A673 (cell line): ENCODE results near the gene SCYL3.

Experiments
- EZH2 ChIP-seq: fragments of 200-600 bp; sonication (generic); IDR thresholded peaks from 2 replicates; pipeline ENCODE4 v1.6.1; 2017; ENCODE audit warnings: borderline replicate concordance, low read depth, mild to moderate bottlenecking, mixed read lengths, antibody characterized with exemption, low read length; ENCODE audit not compliant: poor library complexity, severe bottlenecking
- TF ChIP-seq, protein P1 (sequence below): fragments of 300-800, 200-600 bp; sonication (generic); conservative IDR thresholded peaks from 2 replicates; pipeline ENCODE4 v1.5.1; 2017; ENCODE audit warnings: low read depth, mild to moderate bottlenecking, antibody characterized with exemption, low read length, moderate library complexity, mixed read lengths

DNA sequence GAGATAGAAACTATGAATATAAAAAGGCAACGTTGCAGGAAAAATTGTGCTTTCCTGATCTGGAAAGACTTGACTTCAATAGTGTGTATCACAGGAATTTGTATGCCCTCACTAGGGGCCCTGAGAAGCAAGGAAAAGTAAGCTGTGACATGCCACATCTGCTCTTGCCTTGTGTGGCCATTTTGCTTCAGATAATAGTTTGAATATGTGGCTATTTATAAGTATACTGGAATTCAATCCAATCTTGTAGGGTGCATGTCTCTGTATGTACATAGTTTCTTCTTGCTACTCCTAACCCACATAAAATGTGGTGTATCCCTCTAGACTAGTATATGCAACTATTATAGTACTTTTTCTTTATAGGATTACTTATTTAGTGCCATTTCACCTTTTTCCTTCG, 31.1 kb upstream of the SCYL3 start:
- TF ChIP-seq, protein P1, sequence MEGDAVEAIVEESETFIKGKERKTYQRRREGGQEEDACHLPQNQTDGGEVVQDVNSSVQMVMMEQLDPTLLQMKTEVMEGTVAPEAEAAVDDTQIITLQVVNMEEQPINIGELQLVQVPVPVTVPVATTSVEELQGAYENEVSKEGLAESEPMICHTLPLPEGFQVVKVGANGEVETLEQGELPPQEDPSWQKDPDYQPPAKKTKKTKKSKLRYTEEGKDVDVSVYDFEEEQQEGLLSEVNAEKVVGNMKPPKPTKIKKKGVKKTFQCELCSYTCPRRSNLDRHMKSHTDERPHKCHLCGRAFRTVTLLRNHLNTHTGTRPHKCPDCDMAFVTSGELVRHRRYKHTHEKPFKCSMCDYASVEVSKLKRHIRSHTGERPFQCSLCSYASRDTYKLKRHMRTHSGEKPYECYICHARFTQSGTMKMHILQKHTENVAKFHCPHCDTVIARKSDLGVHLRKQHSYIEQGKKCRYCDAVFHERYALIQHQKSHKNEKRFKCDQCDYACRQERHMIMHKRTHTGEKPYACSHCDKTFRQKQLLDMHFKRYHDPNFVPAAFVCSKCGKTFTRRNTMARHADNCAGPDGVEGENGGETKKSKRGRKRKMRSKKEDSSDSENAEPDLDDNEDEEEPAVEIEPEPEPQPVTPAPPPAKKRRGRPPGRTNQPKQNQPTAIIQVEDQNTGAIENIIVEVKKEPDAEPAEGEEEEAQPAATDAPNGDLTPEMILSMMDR: no peak
- TF ChIP-seq EZH2: no peak
